ENCODE measurements around the gene SWT1.
"Not testable (repeated sequence)": the region's sequence is repeated elsewhere in the genome, so short reads cannot be mapped to it uniquely, and the experiment has no call there.

Gene SWT1

GRCh38 chr1:185170291-185170848, 13.4 kb downstream of the SWT1 start:
- peak; percentile 40 for DNase-seq

DNA sequence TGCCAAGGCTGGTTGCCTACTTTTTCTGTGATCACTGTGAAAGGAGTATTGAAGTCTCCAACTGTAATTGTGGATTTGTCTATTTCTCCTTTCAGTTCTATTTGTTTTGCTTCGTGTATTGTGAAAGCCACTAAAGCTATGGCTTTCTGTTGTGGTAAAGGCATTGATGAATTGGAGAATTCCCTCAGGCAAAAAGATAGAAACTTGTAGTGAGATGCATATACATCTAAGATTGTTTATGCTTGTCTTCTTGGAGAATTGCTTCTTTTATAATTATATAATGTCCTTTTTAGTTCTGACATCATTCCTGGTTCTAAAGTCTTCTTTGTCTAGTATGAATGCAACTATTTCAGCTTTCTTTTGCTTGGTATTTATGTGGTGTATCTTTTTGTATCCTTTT, 36.8 kb downstream of the SWT1 start:
- DNase-seq: no peak

- DNase-seq: not testable (repeated sequence)
Measured at GRCh38 chr1:185198712-185199111, 41.7 kb downstream of the SWT1 start.

DNA sequence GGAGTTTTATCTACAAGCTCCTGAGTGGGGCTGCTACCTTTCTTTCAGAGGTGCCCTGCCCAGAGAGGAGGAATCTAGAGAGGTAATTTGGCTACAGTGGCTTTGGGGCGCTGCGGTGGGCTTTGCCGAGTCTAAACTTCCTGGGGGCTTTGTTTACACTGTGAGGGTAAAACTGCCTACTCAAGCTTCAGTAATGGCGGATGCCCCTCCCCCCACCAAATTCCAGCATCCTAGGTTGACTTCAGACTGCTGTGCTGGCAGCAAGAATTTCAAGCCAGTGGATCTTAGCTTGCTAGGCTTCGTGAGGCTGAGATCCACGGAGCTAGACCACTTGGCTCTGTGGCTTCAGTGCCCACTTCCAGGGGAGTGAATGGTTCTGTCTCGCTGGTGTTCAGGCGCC, 43.9 kb downstream of the SWT1 start:
- no peak for DNase-seq

DNA sequence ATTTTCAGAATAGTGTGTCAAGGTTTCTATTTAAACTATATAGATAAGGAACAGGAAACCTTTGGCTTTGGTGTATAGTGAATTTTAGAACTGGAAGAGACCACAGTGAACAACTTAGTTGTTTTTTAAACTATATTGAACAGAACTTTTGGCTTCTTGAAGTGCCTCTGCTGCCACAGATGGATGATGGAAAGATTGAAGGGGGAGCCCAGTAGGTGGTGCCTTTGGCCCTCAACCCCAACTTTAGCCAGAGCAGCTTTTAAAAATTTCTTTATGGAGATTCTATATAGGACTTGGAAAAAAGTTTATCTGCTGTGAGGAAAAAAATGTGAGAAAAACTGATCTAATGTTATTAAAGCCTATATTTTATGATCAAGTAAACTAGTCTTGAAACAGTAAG, 50.2 kb downstream of the SWT1 start:
- no peak for DNase-seq

DNA sequence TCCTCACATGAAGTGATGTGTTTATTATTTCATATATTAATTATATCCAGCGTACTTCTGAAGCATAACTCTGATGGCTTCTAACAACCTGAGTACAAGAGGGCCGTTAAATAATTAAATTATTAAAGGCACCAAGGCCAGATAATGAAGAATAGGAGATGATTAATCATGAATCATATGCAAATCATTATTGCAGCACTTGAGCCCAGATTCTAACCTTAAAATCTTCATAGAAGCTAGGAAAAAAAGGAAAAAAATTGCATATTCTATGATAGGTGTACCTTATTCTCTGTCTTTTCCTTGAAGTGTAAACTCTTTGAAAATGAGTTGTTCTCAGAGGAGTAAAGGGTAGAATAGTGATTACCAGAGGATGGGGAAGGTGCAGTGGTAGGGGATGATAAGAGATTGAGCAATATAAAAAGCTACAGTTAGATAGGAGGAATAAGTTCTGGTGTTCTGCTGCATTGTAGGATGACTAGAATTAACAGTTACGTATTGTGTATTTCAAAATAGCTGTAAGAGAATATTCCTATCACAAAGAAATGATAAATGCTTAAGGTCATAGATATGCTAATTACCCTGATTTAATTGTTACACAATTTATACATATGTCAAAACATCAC, 51.1 kb downstream of the SWT1 start:
- no peak for DNase-seq

DNA sequence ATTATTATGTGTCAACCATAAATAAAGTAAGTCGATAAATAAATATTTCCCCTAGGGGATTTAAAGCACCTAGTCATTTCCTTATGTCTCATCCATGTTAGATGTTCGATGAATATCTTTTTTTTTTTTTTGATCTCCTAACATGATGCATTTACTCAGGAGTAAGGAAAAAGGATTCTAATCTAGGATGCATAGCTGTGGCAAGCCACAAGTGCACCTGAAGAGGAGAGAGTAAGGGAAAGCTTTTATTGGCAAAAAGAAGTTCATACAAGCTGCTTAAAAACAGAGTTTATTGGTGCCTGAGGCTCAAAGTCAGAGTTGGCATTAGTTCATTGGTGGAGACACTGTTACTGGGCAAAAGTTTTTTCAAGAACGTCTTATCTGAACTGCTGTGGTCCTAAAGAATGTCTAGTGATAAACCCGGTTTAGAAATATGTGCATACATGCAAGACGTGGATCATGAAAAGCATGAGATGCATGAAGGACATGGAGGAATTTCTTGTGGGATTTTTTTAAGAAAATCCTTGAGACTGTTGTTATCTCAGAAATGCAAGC, 51.7 kb downstream of the SWT1 start:
- no peak for DNase-seq

DNA sequence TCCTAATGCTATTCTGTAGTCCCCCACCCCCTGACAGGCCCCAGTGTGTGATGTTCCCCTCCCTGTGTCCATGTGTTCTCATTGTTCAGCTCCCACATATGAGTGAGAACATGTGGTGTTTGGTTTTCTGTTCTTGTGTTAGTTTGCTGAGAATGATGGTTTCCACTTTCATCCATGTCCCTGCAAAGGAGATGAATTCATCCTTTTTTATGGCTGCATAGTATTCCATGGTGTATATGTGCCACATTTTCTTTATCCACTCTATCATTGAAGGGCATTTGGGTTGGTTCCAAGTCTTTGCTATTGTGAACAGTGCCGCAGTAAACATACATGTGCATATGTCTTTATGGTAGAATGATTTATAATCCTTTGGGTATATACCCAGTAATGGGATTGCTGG, 52.4 kb downstream of the SWT1 start:
- DNase-seq: not testable (repeated sequence)

DNA sequence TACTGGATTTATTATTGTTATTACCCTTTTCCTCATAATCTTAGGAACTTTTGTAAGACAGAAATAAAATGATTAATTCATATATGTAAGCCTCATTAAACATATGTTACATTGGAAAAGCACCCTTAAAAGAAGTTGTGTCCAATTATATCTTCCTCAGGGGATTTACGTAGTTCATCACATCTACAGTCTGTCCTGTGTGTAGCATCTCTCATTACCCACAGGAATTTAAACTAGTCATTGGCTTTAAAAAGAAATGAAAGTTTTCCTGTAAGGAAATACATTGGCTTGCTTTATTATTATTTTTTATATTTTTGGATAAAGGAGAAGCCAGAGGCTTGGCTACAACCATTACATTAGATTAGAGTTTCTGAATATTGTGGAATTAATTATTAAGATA, 56.1 kb downstream of the SWT1 start:
- DNase-seq: no peak

- DNase-seq: no peak
Measured at GRCh38 chr1:185215911-185216310, 58.9 kb downstream of the SWT1 start.

GRCh38 chr1:185224132-185224531, 67.2 kb downstream of the SWT1 start:
- no peak for DNase-seq

GRCh38 chr1:185227161-185227560, 70.2 kb downstream of the SWT1 start:
- no peak for DNase-seq

DNA sequence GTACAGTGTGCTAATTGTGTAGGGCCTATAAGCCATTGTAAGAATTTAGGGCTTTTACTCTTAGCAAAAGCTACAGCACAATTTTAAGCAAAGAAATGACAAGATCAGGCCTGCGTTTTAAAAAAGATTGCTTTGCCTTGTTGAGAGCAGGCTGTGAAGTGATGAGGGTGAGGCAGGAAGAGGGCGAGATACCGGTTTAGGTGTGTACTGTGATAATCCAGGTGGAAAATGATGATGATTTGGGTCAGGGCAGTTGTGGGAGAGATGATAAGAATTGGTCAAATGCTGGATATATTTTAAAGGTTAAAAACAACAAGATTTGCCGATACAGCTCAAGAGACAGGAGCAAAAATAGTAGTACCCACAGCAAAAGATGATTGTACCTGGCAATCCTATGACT, 72.0 kb downstream of the SWT1 start:
- DNase-seq: no peak

- DNase-seq: no peak
Measured at GRCh38 chr1:185229981-185230380, 73.0 kb downstream of the SWT1 start.

GRCh38 chr1:185232874-185233273, 75.9 kb downstream of the SWT1 start:
- no peak for DNase-seq

DNA sequence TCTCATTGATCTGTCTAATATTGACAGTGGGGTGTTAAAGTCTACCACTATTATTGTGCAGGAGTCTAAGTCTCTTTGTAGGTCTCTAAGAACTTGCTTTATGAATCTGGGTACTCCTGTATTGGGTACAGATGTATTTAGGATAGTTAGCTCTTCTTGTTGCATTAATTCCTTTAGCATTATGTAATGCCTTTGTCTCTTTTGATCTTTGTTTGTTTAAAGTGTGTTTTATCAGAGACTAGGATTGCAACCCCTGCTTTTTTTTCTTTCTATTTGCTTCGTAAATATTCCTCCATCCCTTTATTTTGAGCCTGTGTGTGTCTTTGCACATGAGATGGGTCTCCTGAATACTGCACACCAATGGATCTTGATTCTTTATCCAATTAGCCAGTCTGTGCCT, 77.2 kb downstream of the SWT1 start:
- DNase-seq: not testable (repeated sequence)

- not testable (repeated sequence) for DNase-seq
Measured at GRCh38 chr1:185237176-185237575, 80.2 kb downstream of the SWT1 start.

GRCh38 chr1:185237661-185238060, 80.7 kb downstream of the SWT1 start:
- no peak for DNase-seq

GRCh38 chr1:185238447-185238846, 81.5 kb downstream of the SWT1 start:
- DNase-seq: peak; percentile 24

DNA sequence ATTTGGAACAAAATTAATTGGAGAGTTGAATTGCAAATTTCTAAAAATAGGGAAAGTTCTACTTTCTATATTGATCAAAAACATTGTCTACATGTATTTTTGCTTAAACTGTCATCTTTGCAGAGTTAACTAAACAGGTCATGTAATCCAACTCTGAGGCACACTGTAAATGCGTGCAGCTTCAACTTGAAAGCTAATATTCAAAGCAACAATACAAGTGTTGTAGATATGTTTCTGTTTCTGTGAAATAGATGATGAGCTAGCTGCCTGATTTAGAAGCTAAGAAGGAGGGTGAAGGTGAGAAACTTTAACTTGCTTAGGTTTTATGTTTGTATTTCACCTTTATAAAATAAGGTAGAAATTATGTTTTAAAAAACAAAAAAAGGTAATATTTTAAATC, 82.9 kb downstream of the SWT1 start:
- DNase-seq: no peak

GRCh38 chr1:185241127-185241526, 84.2 kb downstream of the SWT1 start:
- peak; percentile 15 for DNase-seq

DNA sequence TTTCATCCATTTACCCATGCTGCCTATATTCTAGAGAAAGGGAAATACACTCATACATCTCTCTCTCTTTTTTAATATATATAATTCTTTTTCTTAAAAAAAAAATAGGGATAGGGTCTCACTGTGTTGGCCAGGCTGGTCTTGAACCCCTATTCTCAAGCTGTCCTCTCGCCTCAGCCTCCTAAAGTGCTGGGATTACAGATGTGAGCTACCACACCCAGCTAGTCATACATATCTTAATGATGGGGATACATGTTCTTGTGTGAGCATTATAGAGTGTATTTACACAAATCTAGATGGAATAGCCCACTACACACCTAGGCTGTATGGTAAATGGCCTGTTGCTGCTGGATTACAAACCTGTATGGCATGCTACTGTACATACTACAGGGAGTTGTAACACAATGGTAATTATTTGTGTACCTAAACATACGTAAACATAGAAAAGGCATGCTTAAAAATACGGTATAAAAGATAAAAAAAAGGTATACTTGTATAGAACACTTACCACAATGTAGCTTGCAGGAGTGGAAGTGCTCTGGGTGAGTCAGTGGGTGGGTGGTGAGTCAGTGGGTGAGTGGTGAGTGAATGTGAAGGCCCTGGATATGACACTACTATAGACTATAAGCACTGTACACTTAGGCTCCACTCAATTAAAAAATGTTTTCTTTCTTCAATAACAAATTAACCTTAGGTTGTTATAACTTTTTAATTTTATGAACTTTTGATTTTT, 87.2 kb downstream of the SWT1 start:
- DNase-seq: no peak

- DNase-seq: no peak
Measured at GRCh38 chr1:185245466-185245865, 88.5 kb downstream of the SWT1 start.

DNA sequence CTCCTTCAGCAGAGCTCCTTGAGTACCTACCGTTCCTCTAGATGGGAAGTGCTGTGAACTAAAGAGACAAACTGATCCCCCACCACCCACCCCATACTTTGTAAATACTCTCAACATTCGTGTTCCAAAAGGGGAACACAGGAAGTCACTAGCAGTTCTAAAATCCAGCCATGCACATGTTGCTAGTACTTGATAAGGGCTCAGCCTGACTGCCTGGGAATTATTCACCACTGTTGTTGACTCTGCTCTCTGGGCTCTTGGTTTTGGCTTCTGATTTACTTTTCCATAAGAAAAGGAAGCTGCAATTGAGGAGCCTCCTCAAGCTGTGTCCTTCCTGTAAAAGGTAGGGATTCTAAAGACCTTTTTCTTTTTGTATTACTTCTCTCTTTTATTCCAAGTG, 92.6 kb downstream of the SWT1 start:
- DNase-seq: no peak

All from central memory CD4-positive, alpha-beta T cell (primary cell).